ENCODE measurements around the gene CALHM5. TPM values are rescaled to one million over a fixed set of nuclear protein-coding genes. Genes with fewer than 3 reads are reported as not detected.

CALHM5 gene
- total and polyA plus RNA-seq, 10 of the 15 experiments (the other 5 are each of a cell fraction or from before 2014, with no cell fraction given) = not detected

DNA sequence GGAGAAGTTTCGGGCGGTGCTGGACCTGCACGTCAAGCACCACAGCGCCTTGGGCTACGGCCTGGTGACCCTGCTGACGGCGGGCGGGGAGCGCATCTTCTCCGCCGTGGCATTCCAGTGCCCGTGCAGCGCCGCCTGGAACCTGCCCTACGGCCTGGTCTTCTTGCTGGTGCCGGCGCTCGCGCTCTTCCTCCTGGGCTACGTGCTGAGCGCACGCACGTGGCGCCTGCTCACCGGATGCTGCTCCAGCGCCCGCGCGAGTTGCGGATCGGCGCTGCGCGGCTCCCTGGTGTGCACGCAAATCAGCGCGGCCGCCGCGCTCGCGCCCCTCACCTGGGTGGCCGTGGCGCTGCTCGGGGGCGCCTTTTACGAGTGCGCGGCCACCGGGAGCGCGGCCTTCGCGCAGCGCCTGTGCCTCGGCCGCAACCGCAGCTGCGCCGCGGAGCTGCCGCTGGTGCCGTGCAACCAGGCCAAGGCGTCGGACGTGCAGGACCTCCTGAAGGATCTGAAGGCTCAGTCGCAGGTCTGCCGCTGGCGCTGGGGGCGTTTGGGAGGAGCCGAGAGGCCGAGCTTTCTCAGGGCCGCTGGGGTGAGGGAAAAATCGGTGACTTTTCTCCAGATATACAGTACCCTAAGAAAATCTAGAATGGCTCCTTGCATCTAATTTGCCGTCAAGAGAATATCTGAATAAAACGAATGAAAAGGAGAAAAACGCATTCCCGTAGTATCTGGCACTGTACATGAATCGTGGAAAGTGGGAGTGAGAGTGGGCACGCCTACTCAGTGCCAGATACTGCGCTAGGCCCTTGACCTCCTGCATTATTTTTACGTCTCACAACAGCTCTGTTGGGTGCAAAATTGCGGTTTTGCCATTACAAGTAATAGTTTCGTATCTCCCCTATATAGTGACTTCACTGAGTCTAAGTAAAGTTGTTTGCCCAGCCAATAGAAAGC, 49.2 kb upstream of the CALHM5 start (continued):
- TF ChIP-seq, protein P1, sequence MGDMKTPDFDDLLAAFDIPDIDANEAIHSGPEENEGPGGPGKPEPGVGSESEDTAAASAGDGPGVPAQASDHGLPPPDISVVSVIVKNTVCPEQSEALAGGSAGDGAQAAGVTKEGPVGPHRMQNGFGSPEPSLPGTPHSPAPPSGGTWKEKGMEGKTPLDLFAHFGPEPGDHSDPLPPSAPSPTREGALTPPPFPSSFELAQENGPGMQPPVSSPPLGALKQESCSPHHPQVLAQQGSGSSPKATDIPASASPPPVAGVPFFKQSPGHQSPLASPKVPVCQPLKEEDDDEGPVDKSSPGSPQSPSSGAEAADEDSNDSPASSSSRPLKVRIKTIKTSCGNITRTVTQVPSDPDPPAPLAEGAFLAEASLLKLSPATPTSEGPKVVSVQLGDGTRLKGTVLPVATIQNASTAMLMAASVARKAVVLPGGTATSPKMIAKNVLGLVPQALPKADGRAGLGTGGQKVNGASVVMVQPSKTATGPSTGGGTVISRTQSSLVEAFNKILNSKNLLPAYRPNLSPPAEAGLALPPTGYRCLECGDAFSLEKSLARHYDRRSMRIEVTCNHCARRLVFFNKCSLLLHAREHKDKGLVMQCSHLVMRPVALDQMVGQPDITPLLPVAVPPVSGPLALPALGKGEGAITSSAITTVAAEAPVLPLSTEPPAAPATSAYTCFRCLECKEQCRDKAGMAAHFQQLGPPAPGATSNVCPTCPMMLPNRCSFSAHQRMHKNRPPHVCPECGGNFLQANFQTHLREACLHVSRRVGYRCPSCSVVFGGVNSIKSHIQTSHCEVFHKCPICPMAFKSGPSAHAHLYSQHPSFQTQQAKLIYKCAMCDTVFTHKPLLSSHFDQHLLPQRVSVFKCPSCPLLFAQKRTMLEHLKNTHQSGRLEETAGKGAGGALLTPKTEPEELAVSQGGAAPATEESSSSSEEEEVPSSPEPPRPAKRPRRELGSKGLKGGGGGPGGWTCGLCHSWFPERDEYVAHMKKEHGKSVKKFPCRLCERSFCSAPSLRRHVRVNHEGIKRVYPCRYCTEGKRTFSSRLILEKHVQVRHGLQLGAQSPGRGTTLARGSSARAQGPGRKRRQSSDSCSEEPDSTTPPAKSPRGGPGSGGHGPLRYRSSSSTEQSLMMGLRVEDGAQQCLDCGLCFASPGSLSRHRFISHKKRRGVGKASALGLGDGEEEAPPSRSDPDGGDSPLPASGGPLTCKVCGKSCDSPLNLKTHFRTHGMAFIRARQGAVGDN (IDR thresholded peaks at IDR 0.05) = peak; percentile 95
- TF ChIP-seq NR2F1 (conservative IDR thresholded peaks at IDR 0.05) (no peak; the same call in 1 of the 2 replicates), ZNF217 (IDR thresholded peaks at IDR 0.05) (peak; percentile 55; the same call in 1 of the 2 replicates), ETV6 (conservative IDR thresholded peaks at IDR 0.05 in 1 of 2, IDR thresholded peaks at IDR 0.05 in 1 of 2; ENCODE audit: borderline replicate concordance in 1 of 2, low read depth in 1 of 2) (no peak), SIX5 (IDR thresholded peaks at IDR 0.05; ENCODE audit: low read depth, low read length, severe bottlenecking) (no peak), HDAC2 (IDR thresholded peaks at IDR 0.05) (0 out of 2 replicates have a peak, but pooled peaks have one; percentile 65), ZNF24 (IDR thresholded peaks at IDR 0.05) (0 out of 2 replicates have a peak, but pooled peaks have one; percentile 27), GABPA (IDR thresholded peaks at IDR 0.05; ENCODE audit: low read depth) (no peak), BRCA1 (IDR thresholded peaks at IDR 0.05; ENCODE audit: low read depth, low read length) (no peak), MTA2 (IDR thresholded peaks at IDR 0.05; ENCODE audit: low read depth) (0 out of 2 replicates have a peak, but pooled peaks have one; percentile 11), RAD21 (IDR thresholded peaks at IDR 0.05; ENCODE audit: insufficient read depth, low read depth, low read length) (no peak), SMAD1 (IDR thresholded peaks at IDR 0.05; ENCODE audit: low read depth, partially characterized antibody) (no peak), MYB (IDR thresholded peaks at IDR 0.05; ENCODE audit: borderline replicate concordance, low read depth, low read length) (no peak), BACH1 (IDR thresholded peaks at IDR 0.05; ENCODE audit: borderline replicate concordance) (peak; percentile 63; the same call in 1 of the 2 replicates), BHLHE40 (IDR thresholded peaks at IDR 0.05; ENCODE audit: borderline replicate concordance in 1 of 2, low read depth in 2 of 2, low read length in 1 of 2) (peak; percentile 73 to 92), LARP7 (IDR thresholded peaks at IDR 0.05) (peak; percentile 68; the same call in 1 of the 2 replicates), MYC (IDR thresholded peaks at IDR 0.05; ENCODE audit: insufficient read depth, insufficient read length, insufficient replicate concordance, low read length, severe bottlenecking) (peak; percentile 80), NFYA (IDR thresholded peaks at IDR 0.05; ENCODE audit: borderline replicate concordance, low read depth, low read length) (no peak), SUPT20H (IDR thresholded peaks at IDR 0.05; ENCODE audit: borderline replicate concordance, control insufficient read depth, low read depth, low read length) (no peak), HDAC6 (IDR thresholded peaks at IDR 0.05; ENCODE audit: unreplicated experiment) (peak; percentile 99), EZH2 (IDR thresholded peaks at IDR 0.05; ENCODE audit: borderline replicate concordance, control insufficient read depth, low read depth, low read length) (no peak)
- TF ChIP-seq, protein P2, sequence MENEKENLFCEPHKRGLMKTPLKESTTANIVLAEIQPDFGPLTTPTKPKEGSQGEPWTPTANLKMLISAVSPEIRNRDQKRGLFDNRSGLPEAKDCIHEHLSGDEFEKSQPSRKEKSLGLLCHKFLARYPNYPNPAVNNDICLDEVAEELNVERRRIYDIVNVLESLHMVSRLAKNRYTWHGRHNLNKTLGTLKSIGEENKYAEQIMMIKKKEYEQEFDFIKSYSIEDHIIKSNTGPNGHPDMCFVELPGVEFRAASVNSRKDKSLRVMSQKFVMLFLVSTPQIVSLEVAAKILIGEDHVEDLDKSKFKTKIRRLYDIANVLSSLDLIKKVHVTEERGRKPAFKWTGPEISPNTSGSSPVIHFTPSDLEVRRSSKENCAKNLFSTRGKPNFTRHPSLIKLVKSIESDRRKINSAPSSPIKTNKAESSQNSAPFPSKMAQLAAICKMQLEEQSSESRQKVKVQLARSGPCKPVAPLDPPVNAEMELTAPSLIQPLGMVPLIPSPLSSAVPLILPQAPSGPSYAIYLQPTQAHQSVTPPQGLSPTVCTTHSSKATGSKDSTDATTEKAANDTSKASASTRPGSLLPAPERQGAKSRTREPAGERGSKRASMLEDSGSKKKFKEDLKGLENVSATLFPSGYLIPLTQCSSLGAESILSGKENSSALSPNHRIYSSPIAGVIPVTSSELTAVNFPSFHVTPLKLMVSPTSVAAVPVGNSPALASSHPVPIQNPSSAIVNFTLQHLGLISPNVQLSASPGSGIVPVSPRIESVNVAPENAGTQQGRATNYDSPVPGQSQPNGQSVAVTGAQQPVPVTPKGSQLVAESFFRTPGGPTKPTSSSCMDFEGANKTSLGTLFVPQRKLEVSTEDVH (IDR thresholded peaks at IDR 0.05; ENCODE audit: low read depth, partially characterized antibody) = no peak
